Measurements from ENCODE around the gene CBFA2T3.

- TF ChIP-seq CTCF (tag by site-specific recombination; IDR thresholded peaks at IDR 0.05) (no peak), ZNF488 (tag by site-specific recombination; IDR thresholded peaks at IDR 0.05) (no peak), ZNF558 (tag by site-specific recombination; IDR thresholded peaks at IDR 0.05) (no peak), ATF2 (tag by site-specific recombination; IDR thresholded peaks at IDR 0.05; ENCODE audit: low read depth) (no peak), ZBTB26 (tag by site-specific recombination; optimal IDR thresholded peaks at IDR 0.05) (no peak), ZNF610 (tag by site-specific recombination; IDR thresholded peaks at IDR 0.05; ENCODE audit: borderline replicate concordance) (no peak), ZSCAN5A (tag by site-specific recombination; IDR thresholded peaks at IDR 0.05) (no peak)
Measured at GRCh38 chr16:88880226-88881006, 96.6 kb downstream of the CBFA2T3 start.

Data from HEK293 (cell line).